COLO668 (cell line): ENCODE data around the gene C2CD4C.
"Not testable (repeated sequence)": the region's sequence is repeated elsewhere in the genome, so short reads cannot be mapped to it uniquely, and the experiment has no call there.

Source experiments
- DNase-seq: peaks from one replicate; lab custom pipeline; 2025; ENCODE audit not compliant: unreplicated experiment; lab: John Stamatoyannopoulos, UW

C2CD4C gene, protein sequence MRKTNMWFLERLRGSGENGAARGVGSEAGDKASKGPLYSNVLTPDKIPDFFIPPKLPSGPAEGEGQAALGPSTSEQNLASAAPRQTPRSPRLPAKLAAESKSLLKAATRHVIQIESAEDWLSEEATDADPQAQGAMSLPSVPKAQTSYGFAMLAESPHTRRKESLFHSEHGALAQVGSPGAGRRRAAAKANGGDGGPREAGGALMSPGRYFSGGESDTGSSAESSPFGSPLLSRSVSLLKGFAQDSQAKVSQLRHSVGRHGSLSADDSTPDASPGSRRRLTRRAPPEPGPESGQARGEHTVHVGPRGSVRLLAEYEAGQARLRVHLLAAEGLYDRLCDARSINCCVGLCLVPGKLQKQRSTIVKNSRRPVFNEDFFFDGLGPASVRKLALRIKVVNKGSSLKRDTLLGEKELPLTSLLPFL

DNA sequence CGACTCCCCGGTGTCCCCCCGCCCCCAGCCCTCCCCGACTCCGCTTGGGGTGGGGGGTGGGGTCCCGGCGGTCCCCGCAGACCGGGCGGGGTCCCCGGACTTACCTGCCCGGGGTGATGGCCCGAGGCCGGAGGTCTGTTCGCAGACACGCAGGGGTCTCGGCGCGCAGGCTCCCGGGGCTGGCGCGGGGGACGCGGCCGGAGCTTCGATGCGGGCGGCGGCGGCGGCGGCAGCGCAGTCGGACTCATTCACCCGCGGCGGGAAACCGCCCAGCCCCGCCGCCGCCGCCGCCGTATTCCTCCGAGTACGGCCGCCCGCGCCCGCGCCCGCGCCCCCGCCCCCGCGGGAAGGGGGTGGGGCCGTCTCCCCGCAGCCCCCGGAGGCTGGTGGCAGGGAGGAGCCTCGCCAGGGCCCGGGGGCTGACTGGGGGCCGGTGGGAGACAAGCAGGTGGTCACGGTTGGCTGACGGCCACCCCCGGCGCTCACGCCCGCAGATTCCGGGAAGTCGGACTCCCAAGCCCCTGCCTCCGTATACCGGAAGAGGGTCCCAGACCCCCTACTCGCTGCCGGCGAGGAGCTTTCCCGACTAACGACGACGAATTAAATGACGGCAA is at the start of gene C2CD4C:
Gene C2CD4C, minus strand, starts transcription at position 246 of the 614 bp plus-strand sequence. CDS start 786 bp downstream, outside the sequence.
- peak; percentile 50 for DNase-seq

DNA sequence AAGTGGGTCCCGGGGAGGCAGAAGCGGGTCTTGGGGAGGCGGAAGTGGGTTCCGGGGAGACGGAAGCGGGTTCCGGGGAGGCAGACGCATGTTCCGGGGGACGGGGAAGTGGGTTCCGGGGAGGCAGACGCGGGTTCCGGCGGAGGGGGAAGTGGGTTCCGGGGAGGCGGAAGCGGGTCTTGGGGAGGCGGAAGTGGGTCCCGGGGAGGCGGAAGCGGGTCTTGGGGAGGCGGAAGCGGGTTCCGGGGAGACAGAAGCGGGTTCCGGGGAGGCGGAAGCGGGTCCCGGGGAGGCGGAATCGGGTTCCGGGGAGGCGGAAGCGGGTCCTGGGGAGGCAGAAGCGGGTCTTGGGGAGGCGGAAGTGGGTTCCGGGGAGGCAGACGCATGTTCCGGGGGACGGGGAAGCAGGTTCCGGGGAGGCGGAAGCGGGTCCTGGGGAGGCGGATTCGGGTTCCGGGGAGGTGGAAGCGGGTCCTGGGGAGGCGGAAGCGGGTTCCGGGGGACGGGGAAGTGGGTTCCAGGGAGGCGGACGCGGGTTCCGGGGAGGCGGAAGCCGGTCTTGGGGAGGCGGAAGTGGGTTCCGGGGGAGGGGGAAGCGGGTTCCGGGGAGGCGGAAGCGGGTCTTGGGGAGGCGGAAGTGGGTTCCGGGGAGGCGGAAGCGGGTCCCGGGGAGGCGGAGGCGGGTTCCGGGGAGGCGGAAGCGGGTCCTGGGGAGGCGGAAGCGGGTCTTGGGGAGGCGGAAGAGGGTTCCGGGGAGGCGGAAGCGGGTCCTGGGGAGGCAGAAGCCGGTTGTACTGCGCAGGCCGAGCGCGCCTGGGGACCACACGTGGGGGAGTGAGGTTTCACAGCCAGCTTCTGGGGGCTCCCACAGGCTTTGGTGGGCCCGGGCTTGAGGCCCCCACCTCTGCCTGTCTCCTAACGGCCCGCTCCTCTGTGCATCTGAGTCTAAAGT is 49.4 kb upstream of the C2CD4C start:
- no peak for DNase-seq

DNA sequence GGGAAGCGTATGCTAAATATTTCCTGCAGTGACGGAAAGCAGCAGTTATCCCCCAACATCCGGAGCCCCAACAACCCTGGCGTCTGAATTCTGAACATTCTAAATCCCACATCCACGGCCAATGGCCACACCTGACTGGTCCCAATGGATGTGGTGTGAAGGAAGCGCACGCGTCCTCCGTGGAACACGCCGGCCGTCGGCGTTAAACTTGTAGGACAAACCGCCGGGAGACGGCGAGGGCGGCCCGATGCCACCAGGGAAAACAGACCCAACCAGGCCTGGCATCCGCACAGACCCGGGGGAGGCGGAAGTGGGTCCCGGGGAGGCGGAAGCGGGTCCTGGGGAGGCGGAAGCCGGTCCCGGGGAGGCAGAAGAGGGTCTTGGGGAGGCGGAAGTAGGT is 48.7 kb upstream of the C2CD4C start:
- DNase-seq, result no peak

DNA sequence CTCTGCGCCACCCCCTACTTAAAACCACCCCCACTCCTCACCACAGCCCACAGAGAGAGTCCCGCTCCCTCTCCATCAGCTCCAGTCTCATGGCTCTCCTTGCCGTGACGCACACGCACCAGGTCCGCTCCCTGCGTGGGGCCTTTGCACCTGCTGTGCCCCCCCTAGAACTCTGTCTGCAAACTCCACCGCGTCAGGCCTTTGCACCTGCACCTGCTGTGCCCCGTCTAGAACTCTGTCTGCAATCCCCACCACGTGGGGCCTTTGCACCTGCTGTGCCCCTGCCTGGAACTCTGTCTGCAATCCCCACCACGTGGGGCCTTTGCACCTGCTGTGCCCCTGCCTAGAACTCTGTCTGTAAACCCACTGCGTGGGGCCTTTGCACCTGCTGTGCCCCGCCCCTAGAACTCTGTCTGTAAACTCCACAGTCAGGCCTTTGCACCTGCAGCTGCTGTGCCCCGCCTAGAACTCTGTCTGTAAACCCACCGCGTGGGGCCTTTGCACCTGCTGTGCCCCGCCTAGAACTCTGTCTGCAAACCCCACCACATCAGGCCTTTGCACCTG is 47.7 kb upstream of the C2CD4C start:
- peak; percentile 82 for DNase-seq

DNA sequence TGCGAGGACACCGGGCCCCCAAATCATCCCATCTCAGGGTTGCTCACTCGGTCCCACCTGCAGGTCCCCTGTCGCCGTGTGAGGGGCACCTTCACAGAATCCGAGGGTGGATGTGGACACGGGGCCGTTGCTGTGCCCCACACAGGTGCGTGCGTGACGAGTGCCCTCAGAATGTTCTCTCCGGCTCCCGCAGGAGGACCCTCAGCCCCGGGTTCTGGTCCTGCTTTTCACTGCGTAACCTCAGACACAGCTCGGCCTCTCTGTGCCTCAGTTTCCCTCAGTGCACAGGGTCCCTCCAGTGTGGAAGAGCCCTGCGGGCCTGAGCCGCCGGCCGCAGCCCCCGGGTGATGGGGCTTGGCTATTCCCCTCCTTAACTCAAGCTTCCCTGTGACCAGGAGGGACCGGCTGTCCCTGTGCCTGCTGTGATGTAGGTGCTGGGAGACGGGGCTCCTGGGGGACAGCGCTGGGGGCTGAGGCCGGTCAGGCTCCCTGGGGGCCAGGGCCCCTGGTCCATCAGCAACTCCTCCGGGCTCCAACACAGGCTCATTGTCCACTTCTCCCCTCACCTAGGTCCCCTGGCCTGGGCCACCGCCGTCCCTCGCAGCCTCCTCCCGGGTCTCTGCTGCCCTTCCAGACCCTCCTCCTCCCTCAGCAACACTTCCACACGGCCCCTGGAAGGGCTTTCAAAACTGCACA is 47.1 kb upstream of the C2CD4C start:
- DNase-seq, result no peak

DNA sequence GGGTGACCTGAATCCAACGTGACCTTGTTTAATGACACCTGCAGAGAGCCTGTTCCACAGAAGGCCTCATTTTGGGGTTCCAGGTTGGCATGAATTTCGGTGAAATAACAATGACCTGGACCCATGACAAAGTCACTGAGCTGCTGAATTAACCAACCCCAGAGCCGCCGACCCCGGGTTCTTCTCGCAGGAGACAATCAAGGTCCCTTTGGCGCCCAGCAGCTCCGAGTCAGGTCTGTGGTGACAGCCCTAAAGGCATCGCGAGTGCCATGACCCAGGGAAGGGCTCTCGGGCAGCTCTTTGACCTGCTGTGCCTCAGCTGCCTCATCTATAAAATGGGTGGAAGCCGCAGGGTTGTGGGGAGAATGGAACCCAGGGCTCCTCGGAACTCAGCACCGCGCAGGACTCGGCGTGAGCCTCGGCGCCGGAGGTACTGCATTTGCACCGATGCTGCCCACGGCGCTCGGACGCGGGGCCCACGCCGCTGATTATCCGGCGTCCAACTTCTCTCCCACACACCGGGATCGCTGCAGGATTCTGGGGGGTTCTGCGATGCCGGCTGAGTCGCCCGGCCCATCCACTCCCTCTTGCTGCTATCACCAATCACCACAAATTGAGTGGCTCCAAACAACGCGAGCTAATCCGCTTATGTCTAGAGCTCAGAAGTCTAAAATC is 46.2 kb upstream of the C2CD4C start:
- DNase-seq, result no peak

DNA sequence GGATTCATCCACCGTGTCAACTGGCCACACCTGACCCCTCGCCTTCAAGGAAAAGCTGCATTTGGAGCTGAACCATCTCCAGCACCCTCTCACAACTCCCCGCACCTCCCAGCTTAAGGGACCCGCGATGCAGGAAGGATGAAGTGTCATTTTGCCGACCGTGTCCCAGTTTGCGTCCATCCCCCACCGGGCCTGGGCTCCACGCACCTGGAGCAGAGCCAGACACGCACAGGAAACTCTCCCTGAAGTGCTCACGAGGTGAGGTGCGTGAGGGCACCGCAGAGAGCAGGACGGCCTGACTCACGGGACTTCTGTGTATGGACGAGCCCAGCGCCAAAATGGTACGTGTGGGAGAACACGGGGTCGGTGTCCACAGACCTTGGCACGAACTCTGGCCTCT is 44.7 kb upstream of the C2CD4C start:
- DNase-seq, result no peak

DNA sequence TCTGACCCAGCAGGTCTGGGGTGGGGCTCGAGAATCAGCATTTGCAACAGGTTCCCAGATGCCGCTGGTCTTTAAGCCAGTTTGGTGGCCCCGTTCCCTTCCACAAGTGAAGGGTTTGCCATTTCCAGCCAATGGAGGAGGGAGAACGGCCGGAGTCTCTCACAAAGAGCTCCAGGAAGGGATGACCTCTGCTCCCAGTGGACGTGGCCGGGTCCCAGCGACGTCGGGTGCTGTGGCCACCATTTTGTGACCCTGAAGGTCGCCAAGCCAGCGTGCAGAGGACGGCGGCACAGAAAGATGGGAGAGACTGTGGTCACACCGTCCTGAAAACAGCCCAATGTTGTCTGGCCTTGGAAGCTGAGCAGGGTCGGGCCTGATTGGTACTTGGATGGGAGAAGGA is 43.9 kb upstream of the C2CD4C start:
- DNase-seq, result no peak

DNA sequence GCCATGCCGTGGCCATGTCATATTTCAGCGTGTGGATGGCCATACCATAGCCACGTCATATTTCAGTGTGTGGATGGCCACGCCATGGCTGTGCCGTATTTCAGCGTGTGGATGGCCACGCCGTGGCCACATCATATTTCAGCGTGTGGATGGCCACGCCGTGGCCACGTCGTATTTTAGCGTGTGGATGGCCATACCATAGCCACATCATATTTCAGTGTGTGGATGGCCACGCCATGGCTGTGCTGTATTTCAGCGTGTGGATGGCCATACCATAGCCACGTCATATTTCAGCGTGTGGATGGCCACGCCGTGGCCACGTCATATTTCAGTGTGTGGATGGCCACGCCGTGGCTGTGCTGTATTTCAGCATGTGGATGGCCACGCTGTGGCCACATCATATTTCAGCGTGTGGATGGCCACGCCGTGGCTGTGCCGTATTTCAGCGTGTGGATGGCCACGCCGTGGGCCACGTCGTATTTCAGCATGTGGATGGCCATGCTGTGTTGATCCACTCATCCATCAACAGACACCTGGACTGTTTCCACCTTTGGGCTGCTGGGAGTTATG is 42.0 kb upstream of the C2CD4C start:
- DNase-seq, result not testable (repeated sequence)

DNA sequence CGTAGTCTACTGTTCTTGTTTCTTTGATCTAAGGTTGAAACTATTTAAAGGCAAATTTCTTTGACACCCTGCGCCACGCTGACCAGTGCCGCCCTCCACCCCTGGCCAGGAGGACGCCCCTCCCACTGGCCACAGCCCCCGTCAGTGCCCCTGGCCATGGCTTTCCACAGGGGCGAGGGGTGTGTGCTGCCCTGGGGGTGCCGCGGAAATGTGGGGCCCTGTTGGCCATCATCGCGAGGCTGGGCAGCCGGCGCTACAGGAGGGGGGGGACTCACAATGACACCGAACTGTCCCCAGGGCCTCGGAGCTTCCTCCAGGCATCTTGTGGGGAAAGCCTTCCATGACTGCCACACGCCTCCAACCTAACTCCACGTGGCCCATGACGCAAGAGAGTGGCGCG is 41.0 kb upstream of the C2CD4C start:
- DNase-seq, result no peak

DNA sequence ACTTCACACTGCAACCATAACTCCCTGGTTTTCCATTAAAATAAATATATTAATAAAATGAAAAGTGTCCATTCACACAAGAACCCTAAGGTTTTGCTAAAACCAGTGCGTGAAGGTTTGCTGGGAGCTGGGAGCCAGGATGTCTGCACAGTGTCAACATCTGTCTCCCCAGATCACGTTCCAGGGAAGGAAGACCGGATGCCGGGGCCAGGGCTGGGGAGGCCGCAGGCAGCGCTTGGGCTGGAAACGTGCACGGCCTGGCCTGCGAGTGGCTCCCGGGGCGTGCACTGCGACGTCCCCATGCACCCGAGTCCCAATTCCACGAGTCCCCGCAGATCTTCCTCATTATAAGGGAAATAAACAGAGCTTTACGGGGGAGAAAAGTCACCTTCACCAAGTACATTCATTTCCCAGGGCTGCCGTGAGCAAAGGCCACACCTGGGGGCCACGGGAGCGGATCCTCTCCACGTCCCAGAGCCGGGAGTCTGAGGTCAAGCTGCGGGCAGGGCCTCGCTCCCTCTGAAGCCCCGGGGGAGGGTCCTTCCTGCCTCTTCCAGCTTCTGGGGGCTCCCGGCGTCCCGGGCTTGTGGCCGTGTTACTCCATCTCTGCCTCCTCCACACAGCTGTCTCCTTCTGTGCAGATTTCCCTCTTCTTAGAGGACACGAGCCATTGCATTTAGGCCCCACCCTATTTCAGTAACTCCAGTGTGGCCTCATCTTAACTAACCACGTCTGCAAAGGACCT is 39.0 kb upstream of the C2CD4C start:
- no peak for DNase-seq

DNA sequence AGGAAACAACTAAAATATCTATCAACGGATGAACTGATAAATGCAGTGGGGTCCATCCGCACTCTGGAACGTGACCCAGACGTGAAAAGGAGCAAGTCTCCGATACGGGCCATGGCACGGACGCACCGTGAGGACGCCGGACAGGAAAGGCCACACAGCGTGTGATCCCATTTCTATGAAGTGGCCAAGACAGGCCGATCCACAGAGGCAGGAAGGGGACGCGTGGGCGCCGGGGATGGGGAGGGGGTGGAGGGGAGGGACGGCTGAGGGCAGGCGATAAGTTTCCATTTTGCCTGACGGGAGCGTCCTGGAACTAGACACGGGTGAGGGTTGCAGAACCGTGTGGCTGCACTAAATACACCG is 38.1 kb upstream of the C2CD4C start:
- DNase-seq, result no peak

DNA sequence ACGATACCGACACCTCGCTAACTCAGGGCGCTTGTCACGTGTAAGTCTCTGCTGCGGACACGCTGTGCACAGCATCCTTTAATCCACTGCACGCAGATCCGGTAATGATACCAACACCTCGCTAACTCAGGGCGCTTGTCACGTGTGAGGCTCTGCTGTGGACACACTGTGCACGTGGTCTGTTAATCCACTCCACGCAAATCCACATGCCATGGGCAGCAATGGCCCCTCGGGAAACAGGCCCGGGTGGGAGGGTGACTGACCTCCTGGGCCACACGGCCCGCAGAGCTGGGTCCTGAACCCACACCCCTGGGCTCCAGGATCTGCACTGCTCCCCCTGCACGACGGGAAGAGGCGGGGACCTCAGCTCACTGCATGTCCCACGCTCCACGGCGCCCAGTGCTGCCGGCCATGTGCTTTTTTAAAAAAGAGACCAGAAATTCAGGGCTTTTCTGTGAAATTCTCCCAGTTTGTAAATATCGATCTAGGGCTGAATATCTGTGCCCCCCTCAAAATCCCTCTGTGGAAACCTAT is 35.8 kb upstream of the C2CD4C start:
- DNase-seq, result no peak

DNA sequence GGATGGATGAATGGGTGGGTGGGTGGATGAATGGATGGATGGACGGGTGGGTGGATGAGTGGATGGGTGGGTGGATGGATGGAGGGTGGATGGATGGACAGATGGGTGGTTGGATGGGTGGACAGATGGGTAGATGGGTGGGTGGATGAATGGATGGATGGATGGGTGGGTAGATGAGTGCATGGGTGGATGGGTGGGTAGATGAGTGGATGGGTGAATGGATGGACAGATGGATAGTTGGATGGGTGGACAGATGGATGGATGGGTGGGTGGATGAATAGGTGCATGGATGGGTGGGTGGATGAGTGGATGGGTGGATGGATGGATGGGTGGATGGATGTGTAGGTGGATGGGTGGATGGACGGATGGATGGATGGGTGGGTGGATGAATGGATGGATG is 34.1 kb upstream of the C2CD4C start:
- no peak for DNase-seq

DNA sequence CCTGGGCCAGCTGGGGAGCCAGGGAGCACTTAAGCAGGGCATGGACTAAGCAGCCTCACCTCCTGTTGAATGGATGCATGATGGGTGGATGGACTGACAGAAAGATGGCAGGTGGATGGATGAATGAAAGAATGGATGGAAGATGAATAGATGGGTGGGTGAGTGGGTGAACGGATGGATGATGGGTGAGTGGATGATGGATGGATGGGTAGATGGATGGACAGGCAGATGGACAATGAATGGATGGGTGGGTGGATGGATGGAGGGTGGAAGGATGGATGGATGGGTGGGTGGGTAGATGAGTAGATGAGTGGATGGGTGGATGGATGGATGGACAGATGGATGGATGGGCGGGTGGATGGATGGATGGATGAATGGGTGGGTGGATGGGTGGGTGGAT is 33.1 kb upstream of the C2CD4C start:
- DNase-seq, result no peak

DNA sequence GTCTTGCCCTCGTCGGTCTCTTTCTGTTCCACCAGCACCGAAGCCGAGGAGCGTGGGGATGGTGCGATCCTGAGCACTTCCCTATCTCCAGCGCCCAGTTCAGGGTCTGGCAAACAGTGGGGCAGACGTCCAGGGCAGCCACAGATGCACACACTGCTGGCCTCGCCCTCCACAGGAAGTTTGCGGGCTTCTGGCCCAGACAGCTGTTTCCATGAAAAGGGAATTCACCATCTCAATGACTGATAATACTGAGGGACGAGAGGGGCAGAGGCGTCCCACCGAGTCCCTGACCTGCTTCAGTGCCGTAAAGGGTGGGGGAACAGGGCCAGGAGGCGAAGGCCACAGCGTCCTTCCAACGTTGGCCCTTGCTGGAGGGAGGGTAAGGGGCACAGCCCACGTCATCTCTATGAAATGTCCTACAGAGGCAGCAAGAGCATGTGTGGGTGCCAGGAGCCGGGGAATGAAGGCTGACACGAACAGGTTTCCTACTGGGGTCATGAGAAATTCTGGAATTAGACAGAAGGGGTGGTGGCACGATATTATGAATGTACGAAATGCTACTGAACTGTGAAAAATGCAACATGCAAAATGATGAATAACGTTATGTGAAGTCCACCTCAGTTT is 32.4 kb upstream of the C2CD4C start:
- no peak for DNase-seq

DNA sequence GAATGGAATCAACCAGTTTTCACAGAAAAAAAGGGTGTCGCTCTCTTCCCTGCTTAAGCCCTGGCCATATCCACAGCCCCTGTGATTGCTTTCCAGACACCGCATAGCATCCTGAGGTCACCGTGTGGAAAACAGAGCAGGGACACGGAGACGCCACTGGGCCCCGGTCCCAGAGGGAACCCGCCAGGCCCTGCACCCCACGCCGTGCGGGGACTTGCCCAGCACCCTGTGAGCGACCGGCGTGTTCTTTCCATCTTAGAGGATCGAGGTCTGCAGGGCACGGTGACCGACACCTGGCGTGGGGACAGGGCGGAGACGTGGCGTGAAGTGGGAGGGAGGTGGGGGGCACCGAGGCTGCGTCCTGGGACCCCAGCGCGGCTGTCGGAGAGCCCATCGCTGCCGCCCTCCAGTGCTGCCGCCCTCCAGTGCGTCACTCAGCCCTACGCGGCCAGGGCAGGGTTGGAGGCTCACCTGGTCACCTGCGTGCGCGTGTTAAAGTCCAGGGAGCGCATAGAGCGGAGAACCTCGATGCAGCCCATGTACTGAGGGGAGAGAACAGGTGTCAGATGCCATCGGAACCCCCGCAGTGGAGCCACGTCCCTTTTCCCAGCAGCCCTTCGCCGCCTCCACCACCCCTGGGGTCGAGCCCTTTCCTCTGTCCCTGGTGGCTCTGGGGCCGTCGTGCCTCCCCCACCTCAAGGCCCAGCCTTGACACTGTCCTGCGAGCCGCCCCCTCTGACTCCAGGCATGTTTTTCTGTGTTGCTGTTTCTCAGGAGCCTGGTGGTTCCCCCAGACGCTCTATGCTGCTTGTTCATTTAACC is 31.7 kb upstream of the C2CD4C start:
- DNase-seq, result no peak
